Measurements from ENCODE around the gene TWF2.

GRCh38 chr3:52283306-52283705 lies 44.3 kb upstream of the TWF2 start:
- TF ChIP-seq ATF2 (CRISPR knock-in tag; IDR thresholded peaks at IDR 0.05) = no peak
- TF ChIP-seq RAD21 (CRISPR knock-in tag; conservative IDR thresholded peaks at IDR 0.05 in 1 of 2, IDR thresholded peaks at IDR 0.05 in 1 of 2) = no peak
- no peak for TF ChIP-seq ZC3H4 (CRISPR knock-in tag; IDR thresholded peaks at IDR 0.05; ENCODE audit: borderline replicate concordance)
- no peak for TF ChIP-seq TRIM28 (IDR thresholded peaks at IDR 0.05)
- no peak for TF ChIP-seq ZNF384 (IDR thresholded peaks at IDR 0.05; ENCODE audit: low read depth, low read length)
- no peak for TF ChIP-seq ESRRA (IDR thresholded peaks at IDR 0.05; ENCODE audit: borderline replicate concordance, low read depth)
- no peak for TF ChIP-seq CTCF (IDR thresholded peaks at IDR 0.05 in 2 of 3, conservative IDR thresholded peaks at IDR 0.05 in 1 of 3; ENCODE audit: insufficient read depth in 2 of 3, low read depth in 1 of 3, low read length in 3 of 3)
- TF ChIP-seq HDAC2 (IDR thresholded peaks at IDR 0.05) = no peak
- no peak for TF ChIP-seq SNRNP70 (optimal IDR thresholded peaks at IDR 0.05; ENCODE audit: low read depth, low read length)

Measured in K562 (cell line).